ENCODE data around the gene ZBTB32.

ZBTB32 gene

DNA sequence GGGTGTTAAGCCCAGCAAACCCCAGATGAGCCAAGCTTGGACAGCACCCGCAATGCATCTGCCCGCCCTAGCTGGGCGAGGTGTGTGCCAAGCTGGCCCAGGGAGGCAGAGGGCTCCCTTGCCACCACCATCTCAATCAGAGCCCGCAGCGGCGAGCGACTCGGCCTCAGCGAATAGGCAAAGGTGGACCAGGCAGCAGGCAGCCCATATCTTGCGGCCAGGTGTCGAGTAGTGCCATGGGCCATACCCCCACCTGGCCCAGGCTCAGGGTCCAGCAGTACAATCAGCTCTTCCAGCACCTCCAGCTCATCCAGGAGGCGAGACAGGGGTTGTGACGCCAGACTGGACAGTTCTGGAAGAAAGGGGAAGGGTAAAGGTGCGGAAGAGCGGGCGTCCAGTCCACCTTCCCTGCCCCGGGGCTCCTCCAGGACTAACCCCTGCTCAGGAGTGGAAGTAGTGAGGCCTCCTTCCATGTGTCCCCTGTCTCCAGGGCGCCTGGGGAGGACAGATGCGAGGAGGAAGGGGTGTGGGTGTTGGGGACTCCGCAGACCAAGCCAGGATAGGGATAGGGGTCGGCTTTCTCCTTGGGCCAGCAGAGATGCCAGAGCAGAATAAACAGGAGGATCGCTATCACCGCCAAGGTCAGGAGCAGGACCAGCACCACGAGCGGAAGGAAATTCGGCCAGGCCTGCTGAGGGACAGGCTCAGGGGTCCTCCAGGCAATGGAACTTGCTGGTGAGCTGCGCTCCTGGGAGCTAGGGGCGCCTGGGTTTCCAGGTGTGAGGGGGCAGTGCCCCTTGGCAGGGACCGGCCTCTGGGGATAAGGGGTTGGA lies 35.1 kb downstream of the ZBTB32 start:
- WGBS, result 84% methylated on average over 29 of the region's 29 CpGs
- peaks cover 47% of the 10 kb centered on the region for H3K36me3 ChIP-seq (ENCODE audit: insufficient read depth, low read length)
- no peaks in the 10 kb centered on the region for H3K4me1 ChIP-seq (ENCODE audit: insufficient read depth, low read length)
- peak overlapping the region; percentile 79; the same call in 1 of the 2 replicates for H3K9ac ChIP-seq (ENCODE audit: low read depth, low read length)
- no peak overlapping the region for H3K27ac ChIP-seq (ENCODE audit: low read depth, low read length)
- no peaks in the 10 kb centered on the region for H3K9me3 ChIP-seq (ENCODE audit: insufficient read depth, low read depth, low read length)
- H3K27me3 ChIP-seq (ENCODE audit: insufficient read depth, low read length), result no peaks in the 10 kb centered on the region
- H3K4me3 ChIP-seq (ENCODE audit: low read length), result peak overlapping the region; percentile 86

DNA sequence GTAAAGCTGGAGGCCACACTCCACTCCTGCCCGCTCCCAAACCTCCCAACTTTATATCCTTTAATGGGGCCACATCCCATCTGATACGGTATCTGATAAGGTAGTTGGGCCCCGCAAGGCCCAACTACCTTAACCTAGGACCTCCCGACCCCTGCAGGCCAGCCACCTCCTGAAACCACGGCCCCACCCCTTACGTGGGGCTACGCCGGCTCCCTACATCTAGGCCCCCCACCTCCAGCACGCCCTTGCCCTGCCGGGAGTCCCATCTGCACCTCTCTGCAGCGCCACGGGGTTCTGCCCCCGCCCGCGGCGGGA lies 35.7 kb downstream of the ZBTB32 start:
- Histone ChIP-seq H3K27me3 (ENCODE audit: insufficient read depth, low read length) (no peaks in the 10 kb centered on the region), H3K27ac (ENCODE audit: low read depth, low read length) (peak overlapping the region; percentile 57; the same call in 1 of the 2 replicates), H3K9ac (ENCODE audit: low read depth, low read length) (peak overlapping the region; percentile 79), H3K36me3 (ENCODE audit: insufficient read depth, low read length) (peaks cover 42% of the 10 kb centered on the region), H3K4me3 (ENCODE audit: low read length) (peak overlapping the region; percentile 86), H3K4me1 (ENCODE audit: insufficient read depth, low read length) (no peaks in the 10 kb centered on the region), H3K9me3 (ENCODE audit: insufficient read depth, low read depth, low read length) (no peaks in the 10 kb centered on the region)
- WGBS, result 7% methylated on average over 16 of the region's 16 CpGs

DNA sequence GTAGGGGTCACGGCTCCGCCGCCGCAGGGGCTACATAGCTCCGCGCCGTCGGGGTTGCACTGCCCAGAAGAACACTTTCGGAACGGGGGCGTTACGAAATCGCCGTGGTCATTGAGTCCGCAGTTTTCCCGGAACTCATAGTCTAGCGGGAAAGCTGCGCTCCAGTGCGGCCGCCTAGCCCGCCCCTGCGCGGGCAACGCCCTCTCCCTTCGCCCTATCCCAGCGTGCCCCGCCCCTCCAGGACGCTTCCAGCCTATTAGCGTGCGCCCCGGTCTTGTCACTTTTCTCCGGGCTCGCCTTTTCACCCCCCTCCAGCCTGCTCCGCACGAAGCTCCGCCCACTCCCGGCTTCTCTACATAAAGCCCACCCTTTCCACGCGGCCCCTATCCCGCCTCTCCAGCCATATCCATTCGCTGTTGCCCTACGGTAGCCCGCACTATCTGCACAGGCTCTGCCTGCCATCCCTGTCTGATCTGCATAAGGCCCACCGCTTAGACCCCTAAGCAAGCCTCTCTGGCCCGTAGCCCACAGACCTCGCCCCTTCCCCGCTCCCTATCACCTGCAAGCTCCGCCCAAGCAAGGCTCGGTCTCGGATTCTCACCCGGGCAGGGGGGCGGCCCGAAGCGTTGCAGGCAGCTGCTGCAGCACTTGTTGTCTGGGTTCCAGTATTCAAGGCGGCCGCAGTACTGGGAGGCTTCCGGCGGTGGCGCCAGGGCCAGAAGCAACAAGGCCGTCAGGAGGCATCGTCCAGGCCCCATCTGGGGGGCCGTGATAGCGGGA lies 36.3 kb downstream of the ZBTB32 start:
- Histone ChIP-seq H3K9me3 (ENCODE audit: insufficient read depth, low read depth, low read length) (no peaks in the 10 kb centered on the region), H3K4me1 (ENCODE audit: insufficient read depth, low read length) (no peaks in the 10 kb centered on the region), H3K36me3 (ENCODE audit: insufficient read depth, low read length) (peaks cover 37% of the 10 kb centered on the region), H3K27me3 (ENCODE audit: insufficient read depth, low read length) (no peaks in the 10 kb centered on the region), H3K9ac (ENCODE audit: low read depth, low read length) (peak overlapping the region; percentile 79), H3K27ac (ENCODE audit: low read depth, low read length) (peak overlapping the region; percentile 91), H3K4me3 (ENCODE audit: low read length) (peak overlapping the region; percentile 86)
- under 1% methylated on average over 63 of the region's 63 CpGs for WGBS

DNA sequence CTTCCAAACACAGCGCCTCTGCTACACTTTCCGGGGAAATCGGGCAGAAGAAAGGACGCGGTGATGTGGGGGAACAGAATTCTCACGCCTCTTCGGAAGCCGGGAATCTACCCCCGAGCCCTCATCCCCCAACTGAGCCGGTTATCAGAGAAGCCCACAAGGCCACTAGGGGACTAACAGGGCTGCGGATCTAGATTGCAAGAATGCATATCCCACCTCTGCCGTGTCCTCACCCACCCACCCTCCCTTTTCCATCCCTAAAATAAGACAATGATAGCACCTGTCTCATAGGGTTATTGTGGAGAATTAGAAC lies 36.8 kb downstream of the ZBTB32 start:
- Histone ChIP-seq H3K27ac (ENCODE audit: low read depth, low read length) (peak overlapping the region; percentile 91; the same call in 1 of the 2 replicates), H3K9ac (ENCODE audit: low read depth, low read length) (peak overlapping the region; percentile 65), H3K36me3 (ENCODE audit: insufficient read depth, low read length) (peaks cover 33% of the 10 kb centered on the region), H3K27me3 (ENCODE audit: insufficient read depth, low read length) (no peaks in the 10 kb centered on the region), H3K9me3 (ENCODE audit: insufficient read depth, low read depth, low read length) (no peaks in the 10 kb centered on the region), H3K4me3 (ENCODE audit: low read length) (peak overlapping the region; percentile 86), H3K4me1 (ENCODE audit: insufficient read depth, low read length) (no peaks in the 10 kb centered on the region)
- 2% methylated on average over 12 of the region's 12 CpGs for WGBS

DNA sequence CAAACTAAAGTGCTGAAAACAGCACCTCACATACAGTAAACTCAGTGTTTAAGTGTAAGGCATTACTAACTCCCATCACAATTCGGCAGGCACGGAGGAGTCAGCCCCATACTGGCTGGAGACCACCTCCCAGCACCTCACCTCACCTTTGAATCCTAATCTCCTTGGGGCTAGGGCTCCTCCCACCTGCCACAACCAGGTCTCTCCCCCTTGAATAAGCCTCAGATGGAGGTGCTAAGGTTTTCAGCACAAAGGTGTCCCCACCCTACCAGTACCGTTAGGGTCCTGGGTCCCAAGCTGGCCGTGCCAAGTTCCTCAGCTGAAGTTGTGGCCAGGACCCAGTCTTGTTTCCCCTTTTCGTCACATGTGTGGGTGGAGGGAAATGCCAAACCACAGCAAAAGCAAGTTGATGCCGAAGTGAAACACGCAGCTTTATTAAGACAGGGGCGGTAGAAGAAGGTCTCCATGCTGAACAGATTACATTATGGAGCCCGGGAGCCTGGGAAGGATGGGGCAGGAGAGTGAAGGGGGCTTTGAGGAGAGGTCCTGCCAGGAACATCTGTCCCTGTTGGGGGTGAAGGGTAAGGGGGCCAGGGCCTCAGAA lies 37.9 kb downstream of the ZBTB32 start, which contains the start of gene IGFLR1:
Gene IGFLR1, minus strand, starts transcription at position 332 of the 604 bp plus-strand sequence. CDS start 1,272 bp downstream, outside the sequence.
- H3K36me3 ChIP-seq (ENCODE audit: insufficient read depth, low read length), result peaks cover 27% of the 10 kb centered on the region
- H3K9ac ChIP-seq (ENCODE audit: low read depth, low read length), result no peak within 1 kb of the TSS
- no peaks in the 10 kb centered on the region; the same call in 1 of the 2 replicates for H3K4me1 ChIP-seq (ENCODE audit: insufficient read depth, low read length)
- 92% methylated on average over 9 of the region's 9 CpGs for WGBS
- H3K27me3 ChIP-seq (ENCODE audit: insufficient read depth, low read length), result no peaks in the 10 kb centered on the region
- no peaks in the 10 kb centered on the region for H3K9me3 ChIP-seq (ENCODE audit: insufficient read depth, low read depth, low read length)
- H3K27ac ChIP-seq (ENCODE audit: low read depth, low read length), result no peak within 1 kb of the TSS
- H3K4me3 ChIP-seq (ENCODE audit: low read length), result peak within 1 kb of the TSS; percentile 86

DNA sequence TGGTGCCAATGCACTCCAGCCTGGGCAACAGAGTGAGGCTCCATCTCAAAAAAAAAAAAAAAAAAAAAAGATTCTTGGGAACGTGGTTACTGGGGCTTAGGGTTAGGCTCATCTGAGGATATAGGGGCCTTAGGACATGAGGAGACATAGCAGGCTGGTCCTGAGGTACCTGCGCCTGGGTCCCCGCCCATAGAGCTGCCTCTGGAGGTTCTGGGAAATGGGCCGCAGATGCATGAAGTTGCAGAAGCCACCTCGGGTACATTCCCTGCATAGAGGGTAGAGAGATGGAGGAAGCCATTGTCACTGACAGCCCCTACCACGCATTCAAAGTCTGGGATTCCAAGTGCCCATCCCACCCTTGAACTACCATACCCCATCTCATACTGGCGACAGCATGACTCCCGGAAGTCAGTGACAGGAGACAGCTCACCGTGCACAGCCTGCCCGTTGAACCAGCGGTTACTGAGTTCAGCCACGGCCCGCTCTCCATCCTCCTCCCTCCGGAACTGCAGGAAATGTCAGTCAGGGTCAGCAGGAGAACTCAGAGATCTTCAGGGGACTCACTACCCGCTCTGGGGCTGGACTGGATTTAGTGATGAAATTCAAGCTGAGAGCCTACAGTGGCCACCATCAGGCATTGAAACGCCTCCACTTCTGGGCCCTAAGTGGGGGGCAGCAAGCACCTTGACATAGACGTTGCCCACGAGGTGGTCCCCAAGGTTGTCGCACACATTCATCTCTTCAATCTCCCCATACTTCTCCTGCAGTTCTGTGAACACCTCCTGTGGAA lies 39.5 kb downstream of the ZBTB32 start:
- Histone ChIP-seq H3K9me3 (ENCODE audit: insufficient read depth, low read depth, low read length) (no peaks in the 10 kb centered on the region), H3K27me3 (ENCODE audit: insufficient read depth, low read length) (no peaks in the 10 kb centered on the region), H3K9ac (ENCODE audit: low read depth, low read length) (no peak overlapping the region), H3K4me3 (ENCODE audit: low read length) (peak overlapping the region; percentile 72), H3K36me3 (ENCODE audit: insufficient read depth, low read length) (peaks cover 13% of the 10 kb centered on the region), H3K4me1 (ENCODE audit: insufficient read depth, low read length) (no peaks in the 10 kb centered on the region; the same call in 1 of the 2 replicates), H3K27ac (ENCODE audit: low read depth, low read length) (no peak overlapping the region)
- WGBS, result 92% methylated on average over 19 of the region's 19 CpGs

DNA sequence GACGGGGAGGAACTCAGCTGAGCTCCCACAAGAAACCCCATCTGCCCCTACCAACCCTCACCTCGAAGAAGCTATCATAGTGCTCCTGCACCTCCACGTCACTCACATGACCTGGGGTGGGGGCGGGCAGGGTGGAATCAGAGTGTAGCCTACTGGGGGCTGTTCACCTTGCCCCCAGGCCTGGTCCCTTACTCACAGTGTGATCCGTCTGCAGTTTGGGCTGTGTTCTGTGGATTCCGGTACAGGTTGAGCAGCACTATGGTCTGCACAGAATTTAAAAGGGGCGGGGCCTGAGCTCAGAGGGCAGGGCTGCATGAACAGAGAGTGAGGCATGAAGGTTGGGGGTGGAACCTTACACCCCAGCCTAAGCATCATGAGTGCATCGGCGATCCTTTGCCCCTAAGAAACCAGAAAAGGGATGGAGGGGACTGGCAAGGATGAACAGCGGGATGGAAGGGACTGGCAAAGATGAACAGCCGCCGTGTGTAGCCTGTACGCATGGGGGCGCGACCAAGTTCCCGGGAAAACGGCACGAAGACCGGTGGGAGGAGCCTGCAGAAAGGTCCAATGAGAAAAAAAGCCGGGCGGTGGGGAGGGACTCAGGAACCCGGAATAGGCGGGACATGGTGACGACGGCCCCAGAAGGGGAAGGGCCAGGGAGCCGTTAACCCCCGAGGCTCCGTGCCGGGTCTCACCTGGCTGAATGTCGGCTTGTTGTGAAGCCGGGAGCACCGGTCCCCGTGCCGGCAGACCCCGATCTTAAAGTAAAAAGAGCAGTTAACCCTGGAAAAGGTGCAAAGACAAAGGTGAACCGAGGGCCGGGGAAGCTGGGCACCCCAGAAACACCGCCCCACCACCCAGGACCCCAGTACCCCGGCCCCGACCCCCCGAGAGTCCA lies 40.3 kb downstream of the ZBTB32 start:
- 8% methylated on average over 41 of the region's 41 CpGs for WGBS
- H3K36me3 ChIP-seq (ENCODE audit: insufficient read depth, low read length), result peaks cover 9% of the 10 kb centered on the region
- no peaks in the 10 kb centered on the region; the same call in 1 of the 2 replicates for H3K4me1 ChIP-seq (ENCODE audit: insufficient read depth, low read length)
- peak overlapping the region; percentile 72 for H3K4me3 ChIP-seq (ENCODE audit: low read length)
- H3K9ac ChIP-seq (ENCODE audit: low read depth, low read length), result peak overlapping the region; percentile 78
- peak overlapping the region; percentile 98 for H3K27ac ChIP-seq (ENCODE audit: low read depth, low read length)
- H3K27me3 ChIP-seq (ENCODE audit: insufficient read depth, low read length), result no peaks in the 10 kb centered on the region
- H3K9me3 ChIP-seq (ENCODE audit: insufficient read depth, low read depth, low read length), result no peaks in the 10 kb centered on the region

DNA sequence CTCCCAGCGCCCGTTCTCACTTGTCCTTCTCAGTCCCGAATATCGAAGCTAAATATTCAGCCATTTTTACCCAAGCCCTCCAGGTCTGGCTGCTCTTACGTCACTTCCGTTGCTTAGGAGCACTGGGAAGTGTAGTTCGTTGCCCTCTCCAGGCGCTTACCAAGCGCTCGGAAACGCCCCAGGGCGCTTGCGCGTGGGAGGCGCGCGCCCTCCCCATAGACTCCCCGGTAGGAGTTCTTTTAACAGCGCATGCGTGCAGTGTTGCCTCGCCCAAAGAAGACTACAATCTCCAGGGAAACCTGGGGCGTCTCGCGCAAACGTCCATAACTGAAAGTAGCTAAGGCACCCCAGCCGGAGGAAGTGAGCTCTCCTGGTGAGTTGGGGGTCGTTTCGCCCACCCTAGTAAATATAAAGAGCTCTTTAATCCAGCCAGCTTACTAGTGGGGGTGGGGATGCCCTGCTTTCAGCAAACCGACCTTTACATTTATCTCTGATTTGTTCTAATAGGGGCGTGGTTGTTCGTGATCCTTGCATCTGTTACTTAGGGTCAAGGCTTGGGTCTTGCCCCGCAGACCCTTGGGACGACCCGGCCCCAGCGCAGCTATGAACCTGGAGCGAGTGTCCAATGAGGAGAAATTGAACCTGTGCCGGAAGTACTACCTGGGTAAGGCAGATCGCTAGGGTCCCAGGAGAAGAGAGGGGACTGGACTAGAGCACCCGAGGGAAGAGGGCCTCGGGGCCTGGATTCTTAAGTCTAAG lies 41.1 kb downstream of the ZBTB32 start, which contains the start of the genes PSENEN and U2AF1L4:
Gene PSENEN, plus strand, starts transcription at position 324 of the 759 bp plus-strand sequence. Its CDS starts 280 bp downstream, at position 604.
Gene U2AF1L4, minus strand, starts transcription at position 91 of the 759 bp plus-strand sequence. Its CDS starts 27 bp downstream, at position 64.
- Histone ChIP-seq H3K4me3 (ENCODE audit: low read length) (peak within 1 kb of the TSS; percentile 72), H3K36me3 (ENCODE audit: insufficient read depth, low read length) (peaks cover 9% of the 10 kb centered on the region), H3K4me1 (ENCODE audit: insufficient read depth, low read length) (no peaks in the 10 kb centered on the region; the same call in 1 of the 2 replicates), H3K27ac (ENCODE audit: low read depth, low read length) (peak within 1 kb of the TSS; percentile 98), H3K9me3 (ENCODE audit: insufficient read depth, low read depth, low read length) (no peaks in the 10 kb centered on the region), H3K9ac (ENCODE audit: low read depth, low read length) (peak within 1 kb of the TSS; percentile 78), H3K27me3 (ENCODE audit: insufficient read depth, low read length) (no peaks in the 10 kb centered on the region)
- WGBS, result under 1% methylated on average over 40 of the region's 40 CpGs

DNA sequence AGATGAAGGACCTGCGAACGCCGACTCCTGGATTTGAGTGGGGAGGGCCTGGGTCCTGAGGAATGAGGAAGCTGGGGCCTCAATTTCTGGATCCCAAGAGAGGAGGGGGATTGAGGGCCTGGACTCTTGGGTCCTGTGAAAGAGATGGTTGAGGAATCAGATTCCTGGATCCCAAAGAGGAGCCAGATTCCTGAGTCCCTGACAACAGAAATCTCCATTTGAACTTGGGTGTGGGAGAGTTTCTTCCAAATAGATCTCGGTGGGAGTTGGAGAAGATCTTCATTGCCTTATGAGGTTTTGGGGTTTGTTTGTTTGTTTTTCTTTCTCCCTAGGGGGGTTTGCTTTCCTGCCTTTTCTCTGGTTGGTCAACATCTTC lies 41.7 kb downstream of the ZBTB32 start:
- Histone ChIP-seq H3K9ac (ENCODE audit: low read depth, low read length) (peak overlapping the region; percentile 72), H3K27me3 (ENCODE audit: insufficient read depth, low read length) (no peaks in the 10 kb centered on the region), H3K9me3 (ENCODE audit: insufficient read depth, low read depth, low read length) (no peaks in the 10 kb centered on the region), H3K4me1 (ENCODE audit: insufficient read depth, low read length) (no peaks in the 10 kb centered on the region; the same call in 1 of the 2 replicates), H3K36me3 (ENCODE audit: insufficient read depth, low read length) (peaks cover 9% of the 10 kb centered on the region), H3K4me3 (ENCODE audit: low read length) (peak overlapping the region; percentile 72), H3K27ac (ENCODE audit: low read depth, low read length) (peak overlapping the region; percentile 8; the same call in 1 of the 2 replicates)
- WGBS, result 27% methylated on average over 4 of the region's 4 CpGs
